ENCODE results near the gene ARSH.
"Not testable (repeated sequence)": the region's sequence is repeated elsewhere in the genome, so short reads cannot be mapped to it uniquely, and the experiment has no call there.

GRCh38 chrX:2978639-2979038 lies 27.7 kb upstream of the ARSH start:
- TF ChIP-seq, protein P1, sequence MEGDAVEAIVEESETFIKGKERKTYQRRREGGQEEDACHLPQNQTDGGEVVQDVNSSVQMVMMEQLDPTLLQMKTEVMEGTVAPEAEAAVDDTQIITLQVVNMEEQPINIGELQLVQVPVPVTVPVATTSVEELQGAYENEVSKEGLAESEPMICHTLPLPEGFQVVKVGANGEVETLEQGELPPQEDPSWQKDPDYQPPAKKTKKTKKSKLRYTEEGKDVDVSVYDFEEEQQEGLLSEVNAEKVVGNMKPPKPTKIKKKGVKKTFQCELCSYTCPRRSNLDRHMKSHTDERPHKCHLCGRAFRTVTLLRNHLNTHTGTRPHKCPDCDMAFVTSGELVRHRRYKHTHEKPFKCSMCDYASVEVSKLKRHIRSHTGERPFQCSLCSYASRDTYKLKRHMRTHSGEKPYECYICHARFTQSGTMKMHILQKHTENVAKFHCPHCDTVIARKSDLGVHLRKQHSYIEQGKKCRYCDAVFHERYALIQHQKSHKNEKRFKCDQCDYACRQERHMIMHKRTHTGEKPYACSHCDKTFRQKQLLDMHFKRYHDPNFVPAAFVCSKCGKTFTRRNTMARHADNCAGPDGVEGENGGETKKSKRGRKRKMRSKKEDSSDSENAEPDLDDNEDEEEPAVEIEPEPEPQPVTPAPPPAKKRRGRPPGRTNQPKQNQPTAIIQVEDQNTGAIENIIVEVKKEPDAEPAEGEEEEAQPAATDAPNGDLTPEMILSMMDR (IDR thresholded peaks at IDR 0.05), result not testable (repeated sequence)
- TF ChIP-seq POLR2A (IDR thresholded peaks at IDR 0.05), result not testable (repeated sequence)
